ENCODE results near the gene DYNLRB2.

DNA sequence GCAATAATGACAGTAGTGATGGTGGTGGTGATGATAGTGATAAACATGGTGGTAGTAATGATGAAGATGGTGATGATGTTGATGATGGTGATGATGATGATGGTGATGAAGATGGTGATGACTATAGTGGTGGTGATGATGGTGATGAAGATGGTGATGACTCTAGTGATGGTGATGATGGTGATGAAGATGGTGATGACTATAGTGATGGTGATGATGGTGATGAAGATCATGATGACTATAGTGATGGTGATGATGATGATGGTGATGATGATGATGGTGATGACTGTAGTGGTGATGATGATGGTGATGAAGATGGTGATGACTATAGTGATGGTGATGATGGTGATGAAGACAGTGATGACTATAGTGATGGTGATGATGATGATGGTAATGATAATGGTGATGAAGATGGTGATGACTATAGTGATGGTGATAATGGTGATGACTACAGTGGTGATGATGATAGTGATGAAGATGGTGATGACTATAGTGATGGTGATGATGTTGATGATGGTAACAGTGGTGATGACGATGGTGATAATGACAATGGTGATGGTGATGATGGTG lies 35.6 kb downstream of the DYNLRB2 start:
- TF ChIP-seq CTCF (IDR thresholded peaks at IDR 0.05; ENCODE audit: insufficient read depth, low read length) = no peak
- TF ChIP-seq POLR2AphosphoS5 (IDR thresholded peaks at IDR 0.05; ENCODE audit: low read depth) = no peak
- TF ChIP-seq SPI1 (IDR thresholded peaks at IDR 0.05; ENCODE audit: borderline replicate concordance, low read depth) = no peak
- TF ChIP-seq, protein P1, sequence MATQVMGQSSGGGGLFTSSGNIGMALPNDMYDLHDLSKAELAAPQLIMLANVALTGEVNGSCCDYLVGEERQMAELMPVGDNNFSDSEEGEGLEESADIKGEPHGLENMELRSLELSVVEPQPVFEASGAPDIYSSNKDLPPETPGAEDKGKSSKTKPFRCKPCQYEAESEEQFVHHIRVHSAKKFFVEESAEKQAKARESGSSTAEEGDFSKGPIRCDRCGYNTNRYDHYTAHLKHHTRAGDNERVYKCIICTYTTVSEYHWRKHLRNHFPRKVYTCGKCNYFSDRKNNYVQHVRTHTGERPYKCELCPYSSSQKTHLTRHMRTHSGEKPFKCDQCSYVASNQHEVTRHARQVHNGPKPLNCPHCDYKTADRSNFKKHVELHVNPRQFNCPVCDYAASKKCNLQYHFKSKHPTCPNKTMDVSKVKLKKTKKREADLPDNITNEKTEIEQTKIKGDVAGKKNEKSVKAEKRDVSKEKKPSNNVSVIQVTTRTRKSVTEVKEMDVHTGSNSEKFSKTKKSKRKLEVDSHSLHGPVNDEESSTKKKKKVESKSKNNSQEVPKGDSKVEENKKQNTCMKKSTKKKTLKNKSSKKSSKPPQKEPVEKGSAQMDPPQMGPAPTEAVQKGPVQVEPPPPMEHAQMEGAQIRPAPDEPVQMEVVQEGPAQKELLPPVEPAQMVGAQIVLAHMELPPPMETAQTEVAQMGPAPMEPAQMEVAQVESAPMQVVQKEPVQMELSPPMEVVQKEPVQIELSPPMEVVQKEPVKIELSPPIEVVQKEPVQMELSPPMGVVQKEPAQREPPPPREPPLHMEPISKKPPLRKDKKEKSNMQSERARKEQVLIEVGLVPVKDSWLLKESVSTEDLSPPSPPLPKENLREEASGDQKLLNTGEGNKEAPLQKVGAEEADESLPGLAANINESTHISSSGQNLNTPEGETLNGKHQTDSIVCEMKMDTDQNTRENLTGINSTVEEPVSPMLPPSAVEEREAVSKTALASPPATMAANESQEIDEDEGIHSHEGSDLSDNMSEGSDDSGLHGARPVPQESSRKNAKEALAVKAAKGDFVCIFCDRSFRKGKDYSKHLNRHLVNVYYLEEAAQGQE (IDR thresholded peaks at IDR 0.05; ENCODE audit: insufficient replicate concordance, low read depth) = no peak
- no peak for TF ChIP-seq GABPA (IDR thresholded peaks at IDR 0.05; ENCODE audit: low read depth)

All from HL-60 (cell line).